HEK293 (cell line): Measurements from ENCODE around the gene NEU1.
A peak's percentile ranks its signal among the peaks of the same experiment; 100 is the strongest.

ENCODE experiments used
- GLIS1 ChIP-seq: fragments of 450-650 bp; formaldehyde crosslinking; IDR thresholded peaks from 2 replicates; pipeline ENCODE4 v1.5.1; 2016; ENCODE audit warnings: missing biosample characterization, missing genetic modification characterization
- KLF7 ChIP-seq: fragments of 450-650 bp; formaldehyde crosslinking; IDR thresholded peaks from 2 replicates; pipeline ENCODE4 v1.5.1; 2016; ENCODE audit warnings: missing biosample characterization, missing genetic modification characterization, borderline replicate concordance
- MZF1 ChIP-seq: fragments of 450-650 bp; formaldehyde crosslinking; IDR thresholded peaks from 2 replicates; pipeline ENCODE4 v1.5.1; 2017; ENCODE audit warnings: missing biosample characterization, missing genetic modification characterization, borderline replicate concordance
- PATZ1 ChIP-seq: fragments of 450-650 bp; formaldehyde crosslinking; IDR thresholded peaks from 2 replicates; pipeline ENCODE4 v1.5.1; 2016; ENCODE audit warnings: missing biosample characterization, missing genetic modification characterization
- PRDM10 ChIP-seq: fragments of 450-650 bp; formaldehyde crosslinking; IDR thresholded peaks from 2 replicates; pipeline ENCODE4 v1.5.1; 2016; ENCODE audit warnings: missing biosample characterization, missing genetic modification characterization
- RBAK ChIP-seq: fragments of 450-650 bp; formaldehyde crosslinking; IDR thresholded peaks from 2 replicates; pipeline ENCODE4 v1.5.1; 2016; ENCODE audit warnings: missing biosample characterization, missing genetic modification characterization
- SP7 ChIP-seq: fragments of 450-650 bp; formaldehyde crosslinking; IDR thresholded peaks from 2 replicates; pipeline ENCODE4 v1.5.1; 2016; ENCODE audit warnings: missing biosample characterization, missing genetic modification characterization
- ZBTB17 ChIP-seq: fragments of 450-650 bp; formaldehyde crosslinking; IDR thresholded peaks from 2 replicates; pipeline ENCODE4 v1.5.1; 2016; ENCODE audit warnings: missing biosample characterization, missing genetic modification characterization
- ZBTB44 ChIP-seq: fragments of 450-650 bp; IDR thresholded peaks from 2 replicates; pipeline ENCODE4 v1.5.1; 2018; ENCODE audit warnings: missing biosample characterization, mild to moderate bottlenecking, missing genetic modification characterization
- ZBTB49 ChIP-seq: fragments of 450-650 bp; formaldehyde crosslinking; IDR thresholded peaks from 2 replicates; pipeline ENCODE4 v1.5.1; 2016; ENCODE audit warnings: missing biosample characterization, missing genetic modification characterization, low read depth
- ZFP37 ChIP-seq: fragments of 450-650 bp; formaldehyde crosslinking; IDR thresholded peaks from 2 replicates; pipeline ENCODE4 v1.5.1; 2016; ENCODE audit warnings: missing biosample characterization, missing genetic modification characterization
- ZNF112 ChIP-seq: fragments of 450-650 bp; formaldehyde crosslinking; IDR thresholded peaks from 2 replicates; pipeline ENCODE4 v1.5.0; 2017; ENCODE audit warnings: missing biosample characterization, missing genetic modification characterization
- ZNF114 ChIP-seq: fragments of 450-650 bp; formaldehyde crosslinking; IDR thresholded peaks from 2 replicates; pipeline ENCODE4 v1.5.0; 2017; ENCODE audit warnings: missing biosample characterization, missing genetic modification characterization
- ZNF146 ChIP-seq: fragments of 450-650 bp; formaldehyde crosslinking; IDR thresholded peaks from 2 replicates; pipeline ENCODE4 v1.5.1; 2016; ENCODE audit warnings: missing biosample characterization, missing genetic modification characterization
- ZNF16 ChIP-seq: fragments of 450-650 bp; formaldehyde crosslinking; IDR thresholded peaks from 2 replicates; pipeline ENCODE4 v1.5.1; 2016; ENCODE audit warnings: low read depth, missing biosample characterization, missing genetic modification characterization
- ZNF23 ChIP-seq: fragments of 450-650 bp; formaldehyde crosslinking; IDR thresholded peaks from 2 replicates; pipeline ENCODE4 v1.5.1; 2016; ENCODE audit warnings: missing biosample characterization, missing genetic modification characterization, borderline replicate concordance
- ZNF248 ChIP-seq: fragments of 450-650 bp; formaldehyde crosslinking; IDR thresholded peaks from 2 replicates; pipeline ENCODE4 v1.5.1; 2017; ENCODE audit warnings: missing biosample characterization, missing genetic modification characterization
- ZNF280C ChIP-seq: fragments of 450-650 bp; formaldehyde crosslinking; IDR thresholded peaks from 2 replicates; pipeline ENCODE4 v1.5.1; 2016; ENCODE audit warnings: missing biosample characterization, missing genetic modification characterization
- ZNF311 ChIP-seq: fragments of 450-650 bp; formaldehyde crosslinking; IDR thresholded peaks from 2 replicates; pipeline ENCODE4 v1.5.1; 2017; ENCODE audit warnings: missing biosample characterization, missing genetic modification characterization, borderline replicate concordance
- ZNF350 ChIP-seq: fragments of 450-650 bp; formaldehyde crosslinking; IDR thresholded peaks from 2 replicates; pipeline ENCODE4 v1.5.0; 2017; ENCODE audit warnings: missing biosample characterization, mild to moderate bottlenecking, missing genetic modification characterization
- ZNF571 ChIP-seq: fragments of 450-650 bp; formaldehyde crosslinking; IDR thresholded peaks from 2 replicates; pipeline ENCODE4 v1.5.0; 2017; ENCODE audit warnings: missing biosample characterization, missing genetic modification characterization
- ZNF596 ChIP-seq: fragments of 450-650 bp; IDR thresholded peaks from 2 replicates; pipeline ENCODE4 v1.5.0; 2018; ENCODE audit warnings: missing biosample characterization, mild to moderate bottlenecking, missing genetic modification characterization, moderate library complexity
- ZNF654 ChIP-seq: fragments of 450-650 bp; formaldehyde crosslinking; IDR thresholded peaks from 2 replicates; pipeline ENCODE4 v1.5.1; 2016; ENCODE audit warnings: low read depth, missing biosample characterization, missing genetic modification characterization
- ZNF658 ChIP-seq: fragments of 450-650 bp; formaldehyde crosslinking; IDR thresholded peaks from 2 replicates; pipeline ENCODE4; 2016; ENCODE audit warnings: missing biosample characterization, missing genetic modification characterization
- ZSCAN30 ChIP-seq: fragments of 450-650 bp; IDR thresholded peaks from 2 replicates; pipeline ENCODE4 v1.5.1; 2018; ENCODE audit warnings: missing biosample characterization, mild to moderate bottlenecking, missing genetic modification characterization, moderate library complexity
- ZSCAN5A ChIP-seq: fragments of 450-650 bp; formaldehyde crosslinking; IDR thresholded peaks from 2 replicates; pipeline ENCODE4 v1.5.1; 2016; ENCODE audit warnings: missing biosample characterization, missing genetic modification characterization

Gene NEU1

GRCh38 chr6:31901953-31902643 lies 39.5 kb upstream of the NEU1 start, which contains the start of gene ZBTB12 (continued):
- peak; percentile 98 for TF ChIP-seq PRDM10 (tag by site-specific recombination)
- TF ChIP-seq ZNF280C (tag by site-specific recombination), result no peak
- peak; percentile 79 for TF ChIP-seq GLIS1 (tag by site-specific recombination)
- no peak for TF ChIP-seq ZNF248 (tag by site-specific recombination)
- peak; percentile 96 for TF ChIP-seq PATZ1
- TF ChIP-seq KLF7, result no peak
- TF ChIP-seq RBAK (tag by site-specific recombination), result no peak
- TF ChIP-seq ZNF112 (tag by site-specific recombination), result no peak
- TF ChIP-seq ZNF114 (tag by site-specific recombination), result no peak
- no peak for TF ChIP-seq ZNF350 (tag by site-specific recombination)
- no peak for TF ChIP-seq ZNF571
- TF ChIP-seq ZNF146, result no peak
- peak; percentile 90 for TF ChIP-seq ZSCAN30
- no peak for TF ChIP-seq ZNF23 (tag by site-specific recombination)
- TF ChIP-seq ZNF654 (tag by site-specific recombination), result no peak
- no peak for TF ChIP-seq ZNF16 (tag by site-specific recombination)
- no peak; the same call in 1 of the 2 replicates for TF ChIP-seq ZBTB44 (tag by site-specific recombination)
- TF ChIP-seq ZBTB17 (tag by site-specific recombination), result peak; percentile 71
- no peak; the same call in 1 of the 2 replicates for TF ChIP-seq ZNF596 (tag by site-specific recombination)
- TF ChIP-seq SP7 (tag by site-specific recombination), result peak; percentile 59
- no peak for TF ChIP-seq ZNF311 (tag by site-specific recombination)
- no peak for TF ChIP-seq ZSCAN5A (tag by site-specific recombination)
- no peak; the same call in 1 of the 2 replicates for TF ChIP-seq MZF1 (tag by site-specific recombination)
- TF ChIP-seq ZBTB49 (tag by site-specific recombination), result no peak
- TF ChIP-seq ZNF658 (tag by site-specific recombination), result no peak
- no peak for TF ChIP-seq ZFP37 (tag by site-specific recombination)
